HG03095 (cell line): Measurements from ENCODE around the gene CHST13.

Source experiments
- ATAC-seq: cut with Tn5 transposase; IDR thresholded peaks from one replicate; pipeline ENCODE4 v1.9.1; 2021; ENCODE audit warnings: moderate library complexity; ENCODE audit not compliant: unreplicated experiment

CHST13 gene

DNA sequence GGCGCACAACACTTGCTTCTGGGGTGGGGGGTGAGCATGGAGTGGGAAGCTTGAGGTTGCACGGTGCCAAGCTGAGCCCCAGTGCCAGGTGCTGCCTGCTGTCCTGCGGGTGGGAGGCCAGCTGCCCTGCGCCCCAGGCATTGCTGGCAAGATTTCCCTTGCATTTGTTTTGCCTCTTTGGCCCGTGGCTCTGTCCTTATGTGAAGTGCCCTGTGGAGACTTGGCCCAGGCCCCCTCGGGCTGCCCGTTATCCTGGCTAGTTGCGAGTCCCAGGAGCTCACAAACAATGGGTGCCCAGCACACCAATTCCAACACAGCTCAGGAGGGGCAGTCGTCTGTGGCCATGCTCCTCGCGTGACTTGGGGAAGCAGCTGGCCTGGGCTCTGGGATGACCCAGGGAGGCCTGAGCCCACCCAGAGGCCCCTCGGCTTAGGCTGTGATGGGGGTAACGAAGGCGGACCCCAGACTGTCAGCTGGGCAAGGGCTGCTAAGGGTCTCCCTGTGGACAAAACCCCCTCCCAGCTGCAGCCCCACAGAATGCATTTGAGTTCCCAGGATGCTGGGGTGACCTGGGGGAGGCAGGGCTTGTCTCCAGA lies 28.8 kb downstream of the CHST13 start:
- no peak for ATAC-seq

DNA sequence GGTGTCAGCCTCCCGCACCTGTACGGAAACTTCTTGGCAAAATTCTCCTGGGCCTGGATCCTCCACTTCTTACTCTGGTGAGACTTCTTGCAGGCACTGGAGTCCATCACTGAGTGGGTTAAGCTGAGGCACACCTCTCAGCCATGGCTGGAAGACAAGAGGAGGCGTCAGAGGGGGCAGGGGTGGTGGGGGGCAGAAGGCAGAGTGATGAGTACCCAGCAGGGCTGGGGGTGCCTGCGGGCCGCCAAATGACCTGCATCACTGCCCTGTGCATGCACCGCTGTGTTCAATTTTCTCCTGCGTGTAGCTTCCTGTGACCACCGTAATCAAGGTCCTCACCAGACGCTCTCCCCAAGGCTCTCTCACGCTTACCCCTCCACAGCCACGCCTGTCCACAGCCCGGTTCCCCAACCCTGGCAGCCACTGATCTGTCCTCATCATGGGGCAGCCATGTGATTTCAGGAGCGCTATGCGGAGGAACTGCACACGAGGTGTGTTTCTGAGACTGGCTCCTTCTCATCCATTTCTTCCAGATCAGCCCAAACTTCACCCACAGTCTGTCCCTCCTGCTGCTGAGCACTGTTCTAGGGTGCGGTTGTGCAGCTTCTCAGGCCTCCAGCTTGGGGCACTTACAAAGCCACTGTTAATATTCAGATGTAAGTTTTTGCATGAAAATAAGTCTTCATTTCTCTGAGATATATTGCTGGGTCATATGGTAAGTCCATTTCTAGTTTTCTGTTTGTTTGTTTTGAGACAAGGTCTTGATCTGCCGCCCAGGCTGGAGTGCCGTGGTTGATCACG lies 29.5 kb downstream of the CHST13 start:
- ATAC-seq, result no peak

DNA sequence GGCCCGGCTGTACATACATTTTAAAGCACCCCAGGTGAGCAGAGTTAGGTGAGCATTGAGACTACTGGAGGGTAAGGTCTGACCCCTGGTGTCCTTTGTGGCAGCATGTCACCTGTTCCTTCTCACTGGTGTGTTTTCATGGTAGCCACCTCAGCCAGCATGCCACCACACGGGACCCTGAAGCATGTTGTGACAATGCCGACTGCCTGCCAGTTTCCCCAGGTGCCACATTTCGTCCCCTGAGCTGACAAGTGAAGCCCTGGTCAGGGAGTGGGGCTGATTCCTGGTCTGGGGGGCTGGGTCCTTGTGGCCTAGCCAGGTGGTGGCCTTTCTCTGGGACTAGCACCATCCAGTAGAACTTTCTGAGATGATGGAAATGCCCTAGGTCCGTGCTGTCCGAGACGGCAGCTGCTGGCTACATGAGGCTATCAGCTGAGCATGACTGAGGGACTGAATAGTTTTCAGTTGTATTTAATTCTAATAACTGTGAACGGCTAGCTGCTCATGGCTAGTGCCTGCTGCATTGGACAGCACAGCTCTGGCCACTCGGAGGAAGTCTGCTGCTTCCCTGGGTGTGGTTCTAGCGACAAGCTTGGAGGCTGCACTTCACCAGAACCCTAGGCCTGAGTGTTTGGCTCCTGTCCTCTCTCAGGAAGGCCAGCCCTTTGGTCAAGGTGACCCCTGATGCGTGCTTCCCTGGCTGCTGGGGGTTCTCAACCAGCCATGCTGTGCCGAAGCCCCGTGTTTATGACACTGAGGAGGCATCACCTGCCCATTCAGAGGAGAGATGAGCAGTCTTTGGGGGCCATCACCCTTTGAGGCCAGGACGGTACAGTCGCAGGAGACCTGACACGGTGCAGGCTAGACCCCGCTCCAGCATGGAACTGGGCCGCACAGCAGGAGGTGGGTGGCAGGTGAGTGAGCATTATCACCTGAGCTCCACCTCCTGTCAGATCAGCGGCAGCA lies 30.9 kb downstream of the CHST13 start:
- ATAC-seq, result no peak

DNA sequence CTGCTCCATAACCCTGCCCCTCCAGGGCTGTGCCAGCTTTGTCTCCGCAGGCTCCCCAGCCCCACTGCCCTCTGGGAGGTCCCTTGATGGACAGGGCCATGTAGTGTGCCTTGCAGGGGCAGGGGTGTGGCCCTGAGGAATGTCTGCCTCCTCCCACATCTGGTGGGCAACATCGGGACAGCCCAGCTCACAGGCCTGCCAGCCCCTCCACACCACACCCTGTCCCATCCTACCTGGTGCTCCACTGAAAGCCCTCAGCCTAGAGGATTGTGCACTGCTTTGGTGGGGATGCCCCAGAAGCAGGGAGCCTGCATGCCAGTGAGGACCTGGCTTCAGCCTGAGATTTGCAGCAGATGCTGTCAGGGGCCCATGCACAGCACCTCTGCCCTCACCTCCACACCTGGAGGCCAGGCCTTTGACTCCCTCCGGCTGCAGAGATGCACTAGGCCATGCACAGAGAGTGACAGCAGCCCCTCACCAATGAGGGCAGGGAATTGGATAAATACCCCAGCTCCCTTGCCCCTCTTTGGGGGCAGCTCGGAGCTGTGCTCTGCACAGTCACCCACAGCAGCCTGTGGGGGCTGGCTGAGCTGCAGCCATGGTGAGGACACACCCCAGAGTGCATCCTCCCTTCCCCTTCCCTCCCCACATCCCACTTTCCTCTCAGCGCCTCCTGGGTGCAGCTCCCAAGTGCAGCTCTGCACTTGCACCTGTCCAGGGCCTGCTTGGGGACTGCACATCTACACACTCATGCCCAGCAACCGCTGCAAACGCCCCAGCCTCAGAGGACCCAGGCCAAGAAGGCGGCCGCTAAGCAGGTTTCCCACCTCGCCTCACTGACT lies 32.1 kb downstream of the CHST13 start:
- ATAC-seq, result no peak

DNA sequence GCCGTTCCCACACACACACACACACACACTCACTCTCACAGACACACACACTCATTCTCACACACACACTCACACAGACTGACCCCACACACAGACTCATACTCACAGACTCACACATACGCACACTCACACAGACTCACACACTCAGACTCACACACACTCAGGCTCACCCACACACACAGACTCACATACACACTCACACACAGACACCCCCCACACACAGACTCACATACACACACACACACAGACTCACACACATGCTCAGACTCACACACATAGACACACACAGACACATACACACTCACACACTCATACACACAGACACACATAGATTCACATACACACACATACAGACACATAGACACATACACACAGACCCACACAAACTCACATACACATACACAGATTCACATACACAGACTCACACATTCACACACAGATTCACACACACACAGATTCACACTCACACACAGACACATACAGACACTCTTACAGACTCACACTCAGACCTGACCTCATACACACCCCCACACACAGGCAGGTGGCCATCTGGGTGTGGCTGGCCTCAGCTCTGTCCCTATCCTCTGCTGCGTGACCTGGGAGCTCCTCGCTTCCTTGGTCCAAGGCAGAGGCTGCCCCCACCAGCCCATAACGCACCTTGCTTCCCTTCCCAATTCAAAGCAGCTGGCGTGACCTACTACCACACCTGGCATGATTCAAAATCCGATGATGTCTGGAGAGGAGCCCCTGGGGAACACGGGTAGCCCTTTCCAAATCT lies 32.9 kb downstream of the CHST13 start:
- ATAC-seq, result no peak

DNA sequence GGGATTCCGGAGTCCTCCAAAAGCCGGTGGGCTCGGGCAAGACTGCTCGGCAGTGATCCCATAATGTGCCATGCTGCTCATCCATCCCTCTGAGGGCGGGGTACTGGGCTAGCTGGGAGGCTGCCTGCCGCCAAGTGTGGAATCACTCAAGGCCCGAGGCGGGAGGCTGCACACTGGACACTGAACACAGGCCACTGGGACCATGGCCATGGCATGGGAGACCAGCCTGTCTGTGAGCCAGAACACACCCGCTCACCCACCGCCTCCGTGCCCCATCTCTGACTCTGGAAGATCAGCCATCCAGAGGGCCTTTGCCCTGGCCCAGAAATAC lies 33.4 kb downstream of the CHST13 start:
- no peak for ATAC-seq

DNA sequence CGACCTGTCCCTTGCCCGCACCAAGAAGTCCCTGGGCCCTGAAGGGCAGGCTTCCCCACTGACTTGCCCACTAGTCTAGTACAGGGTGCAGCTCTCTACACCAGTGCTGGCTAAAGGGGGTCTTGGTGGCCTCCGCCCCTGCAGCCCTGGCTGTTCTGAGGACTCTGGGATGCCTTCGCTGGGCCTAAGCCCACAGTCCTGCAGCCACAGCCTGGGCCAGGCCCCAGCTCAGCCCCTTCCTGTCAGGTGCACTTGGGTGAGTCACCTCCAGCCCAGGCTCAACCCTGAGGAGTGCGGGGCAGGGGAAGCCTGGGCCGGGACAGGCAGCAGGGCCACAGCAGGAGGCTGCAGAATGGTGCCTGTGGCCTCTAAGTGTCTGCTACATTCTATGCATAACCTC lies 33.8 kb downstream of the CHST13 start:
- no peak for ATAC-seq

DNA sequence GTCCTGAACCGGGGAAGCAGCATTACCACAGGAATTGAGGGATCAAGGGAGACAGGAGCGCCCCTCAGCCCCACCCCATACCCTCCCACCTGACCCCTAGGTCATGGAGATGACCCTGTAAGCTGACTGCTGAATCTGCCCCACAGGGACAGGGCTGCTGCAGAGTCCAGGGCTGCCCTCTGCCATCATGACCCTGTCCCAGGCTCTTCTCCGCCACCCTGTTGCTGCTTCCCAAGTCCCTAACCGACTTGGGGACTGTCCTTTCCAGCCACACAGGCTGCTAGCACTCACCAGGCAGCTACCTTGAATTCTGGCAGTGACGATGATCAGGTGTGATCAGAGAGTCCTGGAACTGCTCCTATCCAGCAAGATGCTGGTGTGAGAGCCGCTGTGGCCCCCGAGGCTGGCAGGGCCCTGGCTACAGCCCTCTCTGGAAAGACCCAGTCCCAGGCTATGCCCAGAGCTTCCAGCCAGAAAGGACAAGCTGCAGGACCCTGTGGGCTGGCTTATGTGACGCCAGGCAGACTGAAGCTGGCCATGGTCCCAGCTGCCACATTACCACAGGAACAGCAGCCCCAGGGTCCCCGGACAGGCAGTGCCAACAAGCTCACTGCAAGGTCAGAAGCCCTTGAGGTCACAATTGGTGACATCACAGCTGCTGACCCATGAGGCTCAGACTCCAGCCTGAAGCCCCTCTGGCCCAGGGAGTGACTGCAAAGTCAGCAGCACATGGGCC lies 34.5 kb downstream of the CHST13 start, which contains the start of gene C3orf22:
TSS of gene C3orf22 (minus strand) at position 597 of the 736 bp plus-strand sequence. CDS start 5,542 bp downstream, outside the sequence.
- no peak for ATAC-seq

DNA sequence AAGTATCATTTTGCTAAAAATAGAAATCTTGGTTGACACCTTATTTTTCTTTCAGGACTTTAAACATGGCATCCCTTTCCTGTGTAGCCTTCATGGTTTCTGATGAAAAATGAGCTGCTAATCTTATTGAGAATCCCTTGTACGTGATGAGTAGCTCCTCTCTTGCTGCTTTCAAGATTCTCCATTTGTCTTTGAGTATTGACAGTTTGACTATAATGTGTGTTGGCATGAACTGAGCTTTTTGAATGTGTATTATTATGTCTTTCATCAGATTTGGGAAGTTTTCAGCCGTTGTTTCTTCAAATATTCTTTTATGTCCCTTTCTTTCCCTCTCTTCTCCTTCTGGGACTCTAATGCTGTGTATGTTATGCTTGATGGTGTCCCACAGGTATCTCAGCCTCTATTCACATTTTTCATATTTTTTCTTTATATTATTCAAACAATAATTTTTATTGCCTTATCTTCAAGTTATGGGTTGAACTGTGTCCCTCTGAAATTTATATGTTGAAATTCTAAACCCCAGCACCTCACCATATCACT lies 38.9 kb downstream of the CHST13 start:
- ATAC-seq, result no peak

DNA sequence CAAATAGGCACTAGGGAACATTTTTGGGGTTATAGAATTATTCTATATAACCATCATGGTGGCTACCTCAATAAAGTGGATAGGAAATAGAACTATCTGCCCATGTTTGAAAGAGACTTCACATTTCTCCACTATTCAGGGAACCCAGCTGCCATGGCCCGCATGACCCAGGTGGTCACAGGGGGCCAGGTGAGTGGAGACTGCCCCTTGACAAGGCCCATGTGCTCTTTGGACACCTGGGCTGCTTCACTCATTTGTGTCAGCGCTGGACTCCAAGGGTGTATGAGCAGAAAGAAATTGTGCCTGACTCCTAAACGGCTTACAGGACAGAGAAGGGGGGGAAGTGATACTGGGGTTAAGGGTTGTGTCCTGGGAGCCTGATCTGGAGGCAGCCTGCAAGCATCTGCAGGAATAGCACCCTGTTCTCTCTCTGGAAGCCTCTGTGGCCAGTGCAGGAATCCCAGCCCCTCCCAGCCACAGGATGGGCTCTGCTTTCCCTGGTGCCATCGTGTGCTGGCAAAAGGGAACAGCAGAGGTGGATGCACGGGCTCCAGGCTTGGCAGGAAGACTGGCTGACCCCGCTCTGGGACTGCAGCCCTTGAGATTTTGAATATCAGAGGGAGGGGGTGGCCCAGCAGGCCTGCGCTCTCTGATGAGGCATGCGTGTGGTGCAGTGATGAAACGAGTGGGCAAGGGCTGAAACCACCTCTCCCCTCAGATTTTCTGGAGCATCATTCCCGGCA lies 43.9 kb downstream of the CHST13 start:
- no peak for ATAC-seq

DNA sequence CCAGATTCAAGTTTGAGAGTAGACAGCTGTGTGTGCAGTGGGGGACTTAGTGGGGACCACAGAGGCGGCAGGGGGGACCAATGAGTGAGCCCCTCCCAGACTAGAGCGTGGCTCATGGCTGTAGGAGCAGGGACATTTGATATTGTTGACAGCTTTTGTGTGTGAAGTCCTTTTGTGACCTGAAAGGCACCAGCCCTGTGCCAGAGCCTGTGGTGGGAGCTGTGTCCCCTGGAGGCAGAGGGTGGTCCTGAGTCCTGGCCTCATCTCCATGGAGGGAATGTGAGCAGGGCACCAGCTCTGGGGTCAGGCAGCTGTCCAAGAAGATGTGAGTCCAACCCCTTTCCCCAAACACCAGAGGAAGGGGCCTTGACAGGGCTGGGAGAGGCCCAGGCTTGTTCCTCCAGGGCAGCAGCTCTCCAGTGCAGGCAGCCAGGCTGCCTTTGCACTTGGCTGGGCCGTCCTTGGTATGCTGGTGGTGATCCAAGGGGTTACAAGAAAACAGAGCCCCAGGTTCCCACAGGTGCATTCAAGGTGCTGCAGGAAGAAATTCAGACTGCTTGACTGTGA lies 44.9 kb downstream of the CHST13 start:
- ATAC-seq, result no peak

DNA sequence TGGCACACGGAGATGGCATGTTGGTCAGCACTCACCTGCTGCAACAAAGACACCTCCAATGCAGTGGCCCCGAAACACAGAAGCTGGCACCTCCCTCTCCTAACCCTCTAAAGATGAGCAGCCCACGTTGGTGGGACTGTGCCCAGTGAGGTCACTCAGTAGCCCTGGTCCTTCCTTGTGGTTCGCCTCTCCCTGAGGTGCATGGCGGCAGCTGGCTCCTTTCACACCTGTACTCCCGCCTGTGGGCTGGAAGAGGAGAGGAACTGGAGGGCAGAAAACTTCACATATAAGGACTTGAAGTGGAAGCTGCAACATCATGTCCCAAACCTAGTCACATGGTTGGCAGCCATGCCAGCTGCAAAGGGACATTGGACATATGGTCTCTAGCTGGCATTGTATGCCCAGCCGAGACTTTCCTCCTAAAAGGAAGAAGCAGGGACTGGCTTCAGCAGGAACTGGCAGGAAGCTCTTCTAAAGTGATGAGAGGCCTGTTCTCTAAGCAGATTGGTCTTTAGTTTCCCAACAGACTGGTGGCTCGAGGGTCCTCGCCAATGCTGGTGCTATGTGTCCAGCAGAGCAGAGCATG lies 45.5 kb downstream of the CHST13 start:
- ATAC-seq, result no peak

DNA sequence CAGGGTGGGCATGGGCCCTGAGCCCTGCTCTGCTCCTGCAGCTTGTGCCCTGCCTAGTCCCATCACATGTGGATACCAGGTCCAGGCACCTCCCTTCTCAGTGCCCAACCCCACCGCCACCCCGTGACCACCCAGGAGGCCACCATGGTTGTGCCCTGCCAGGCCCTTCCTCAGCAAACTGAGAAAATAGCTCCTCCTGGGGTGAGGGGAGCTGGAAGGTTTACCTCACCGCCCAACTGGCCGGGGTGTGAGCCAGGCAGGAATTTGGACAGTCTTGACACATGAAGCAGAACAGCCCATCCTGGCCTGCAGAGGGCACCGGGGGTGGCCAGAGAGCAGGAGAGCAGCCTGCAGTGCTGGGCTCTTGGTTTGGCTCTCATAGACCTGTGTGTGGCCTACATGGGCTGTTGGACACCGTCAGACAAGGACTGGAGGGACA lies 46.2 kb downstream of the CHST13 start:
- ATAC-seq, result no peak

DNA sequence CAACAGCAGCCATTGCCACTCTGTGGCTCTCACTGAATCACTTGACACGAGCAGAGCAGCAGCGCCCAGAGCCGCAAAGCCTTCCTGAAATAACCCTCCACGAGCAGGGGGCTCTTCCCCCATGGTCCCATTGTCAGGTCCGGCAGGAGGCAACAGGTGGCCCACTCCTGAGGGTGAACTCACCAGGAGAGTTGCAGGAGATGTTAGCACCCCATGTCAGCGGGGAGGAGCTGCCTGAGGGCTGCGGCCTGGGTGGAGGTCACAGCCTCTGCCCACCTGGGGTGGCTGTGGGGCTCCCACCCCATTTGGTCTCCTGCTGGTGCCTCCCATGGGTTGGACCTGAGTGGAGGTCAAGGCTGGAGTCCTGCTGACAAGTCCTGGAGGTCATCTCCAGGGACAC lies 47.1 kb downstream of the CHST13 start:
- ATAC-seq, result no peak

DNA sequence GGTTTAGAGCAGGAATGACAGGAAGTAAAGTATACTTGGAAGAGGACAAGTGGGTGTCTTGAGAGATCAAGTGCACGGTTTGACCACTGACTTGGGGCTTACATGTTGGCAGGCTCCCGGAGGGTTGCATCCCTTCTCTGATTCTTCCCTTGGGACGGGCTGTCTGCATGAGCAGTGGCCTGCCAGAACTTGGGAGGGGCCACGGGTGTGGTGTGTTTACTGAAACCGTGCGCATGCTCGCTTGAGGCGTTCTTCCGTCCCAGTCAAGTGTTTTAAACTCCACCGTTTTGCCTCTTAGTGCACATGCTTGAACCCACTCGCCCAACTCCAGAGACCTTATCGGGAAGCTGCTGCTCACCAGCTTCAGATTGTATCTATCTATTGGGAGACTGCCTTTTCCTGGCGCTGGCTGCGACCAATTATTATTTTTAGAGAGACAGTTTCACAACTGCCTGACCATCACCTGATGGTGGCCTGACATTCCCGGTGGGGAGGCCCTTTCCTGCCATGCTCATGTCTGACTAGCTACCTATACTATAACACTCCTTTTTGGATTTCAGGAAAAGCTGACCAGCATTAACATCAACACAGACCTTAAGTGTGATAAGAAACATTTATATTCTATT lies 49.6 kb downstream of the CHST13 start:
- no peak for ATAC-seq

DNA sequence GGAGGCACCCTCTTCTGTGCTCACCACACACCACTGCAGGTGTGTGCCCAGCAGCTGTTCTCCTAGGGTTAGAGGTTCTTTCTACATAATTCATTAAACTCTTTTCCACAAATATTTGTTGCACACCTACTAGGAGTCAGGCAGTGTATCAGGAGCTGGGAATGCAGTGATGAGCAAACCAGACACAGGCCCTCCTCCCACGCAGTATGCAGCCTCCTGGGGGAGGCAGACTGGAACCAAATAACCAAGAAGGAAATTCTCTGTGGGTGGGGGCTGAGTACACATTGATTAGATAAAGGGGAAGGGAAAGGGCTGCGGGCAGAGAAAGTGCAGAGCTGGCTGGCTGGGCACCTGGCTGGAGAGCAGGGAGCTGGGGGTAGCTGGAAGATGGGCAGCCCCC lies 53.3 kb downstream of the CHST13 start:
- ATAC-seq, result no peak

DNA sequence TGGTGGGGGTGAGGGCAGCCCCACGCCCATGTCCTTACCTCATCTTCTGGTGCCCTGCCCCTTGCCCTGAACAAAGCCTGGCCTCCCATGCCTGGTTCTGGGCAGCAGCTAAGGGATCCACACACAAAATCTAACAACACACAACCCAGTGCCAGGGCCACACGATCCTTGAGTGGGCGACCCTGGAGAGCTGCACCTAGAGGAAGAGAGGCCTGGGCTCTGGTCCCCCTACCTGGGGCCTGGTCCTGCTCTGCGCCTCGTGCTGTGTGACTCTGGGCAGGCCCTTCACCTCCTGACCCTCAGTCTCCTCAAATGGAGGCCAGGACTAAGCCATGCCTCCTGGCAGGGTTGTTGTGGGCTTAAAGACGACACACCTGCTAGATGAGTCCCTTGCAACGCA lies 54.7 kb downstream of the CHST13 start:
- no peak for ATAC-seq
